ENCODE measurements around the gene TRIP4. TPM values are rescaled to one million over a fixed set of nuclear protein-coding genes. Genes with fewer than 3 reads are reported as not detected.

The TRIP4 gene
- total and polyA plus RNA-seq, 2 donors (not counting 1 experiment from before 2014, with no cell fraction given): 13.9 to 30.2 TPM

DNA sequence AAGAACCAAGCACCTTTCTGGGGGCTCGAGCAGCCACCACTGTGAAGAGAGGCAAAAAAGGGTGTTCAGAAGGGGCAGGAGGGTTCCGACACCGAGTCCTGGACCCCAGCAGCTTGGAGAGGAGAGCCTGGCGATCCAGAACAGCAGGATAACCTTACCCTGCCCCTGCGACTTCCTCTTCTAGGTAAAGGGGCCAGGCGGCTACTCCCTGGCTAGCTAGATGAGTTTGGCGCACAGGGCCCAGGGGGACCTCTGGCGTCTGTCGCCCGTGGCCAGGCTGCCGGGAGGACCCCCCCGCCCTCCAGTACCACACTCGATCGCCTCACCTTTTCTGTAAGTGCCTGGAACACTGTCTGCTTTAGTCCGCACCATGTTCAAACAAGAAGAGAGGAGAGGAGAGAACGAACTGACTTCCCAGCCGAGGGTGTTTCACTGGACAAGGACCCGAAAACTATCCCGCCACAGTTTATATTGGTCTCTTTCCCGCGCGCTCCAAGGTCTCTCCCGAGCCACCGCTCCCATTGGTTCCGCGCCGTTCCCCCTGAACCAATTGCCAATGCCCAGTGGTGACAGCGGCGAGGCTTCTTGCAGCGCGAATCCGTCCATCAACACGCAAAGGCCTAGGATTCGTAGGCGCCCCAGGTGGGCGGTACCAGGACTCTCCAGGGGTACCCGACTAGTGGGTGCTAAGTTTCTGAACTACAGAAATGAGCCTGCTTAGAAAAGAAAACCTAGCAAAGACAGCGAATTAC is 6.5 kb upstream of the TRIP4 start, which contains the start of gene PCLAF:
Gene PCLAF, minus strand, starts transcription at position 442 of the 752 bp plus-strand sequence. Its CDS starts 70 bp downstream, at position 372.
- Histone ChIP-seq H3K4me1 (ENCODE audit: control insufficient read depth, extremely low read depth, insufficient read depth, low read length) (peaks cover 3% of the 10 kb centered on the region), H2AFZ (ENCODE audit: low read length) (peak within 1 kb of the TSS; percentile 50), H3K4me3 (replicated peaks in 1 of 4; ENCODE audit: control extremely low read depth in 1 of 4, insufficient read depth in 1 of 4, low read depth in 3 of 4, low read length in 4 of 4) (peak within 1 kb of the TSS; percentile 55 to 67 (median 60)), H4K20me1 (ENCODE audit: control insufficient read depth, extremely low read depth, insufficient read depth, low read length) (no peaks in the 10 kb centered on the region), H3K36me3 (ENCODE audit: control insufficient read depth, insufficient read depth, low read length) (no peaks in the 10 kb centered on the region), H3K79me2 (ENCODE audit: control insufficient read depth, insufficient read depth, low read length) (peaks cover 19% of the 10 kb centered on the region), H3K27ac (ENCODE audit: insufficient read depth, low read length) (peak within 1 kb of the TSS; percentile 55), H3K9ac (ENCODE audit: insufficient read depth, low read length) (peak within 1 kb of the TSS; percentile 41), H3K27me3 (ENCODE audit: control insufficient read depth, insufficient read depth, low read length) (no peaks in the 10 kb centered on the region), H3K4me2 (ENCODE audit: extremely low read depth, insufficient read depth, low read length) (peak within 1 kb of the TSS; percentile 68), H3K9me3 (ENCODE audit: control insufficient read depth, insufficient read depth, low read depth, low read length) (no peaks in the 10 kb centered on the region)
- DNase-seq (ENCODE audit: low read depth in 2 of 2): peak; percentile 93 to 95
- no peak for TF ChIP-seq EZH2 (IDR thresholded peaks at IDR 0.05; ENCODE audit: low read length, missing control alignments)
- TF ChIP-seq, protein P1, sequence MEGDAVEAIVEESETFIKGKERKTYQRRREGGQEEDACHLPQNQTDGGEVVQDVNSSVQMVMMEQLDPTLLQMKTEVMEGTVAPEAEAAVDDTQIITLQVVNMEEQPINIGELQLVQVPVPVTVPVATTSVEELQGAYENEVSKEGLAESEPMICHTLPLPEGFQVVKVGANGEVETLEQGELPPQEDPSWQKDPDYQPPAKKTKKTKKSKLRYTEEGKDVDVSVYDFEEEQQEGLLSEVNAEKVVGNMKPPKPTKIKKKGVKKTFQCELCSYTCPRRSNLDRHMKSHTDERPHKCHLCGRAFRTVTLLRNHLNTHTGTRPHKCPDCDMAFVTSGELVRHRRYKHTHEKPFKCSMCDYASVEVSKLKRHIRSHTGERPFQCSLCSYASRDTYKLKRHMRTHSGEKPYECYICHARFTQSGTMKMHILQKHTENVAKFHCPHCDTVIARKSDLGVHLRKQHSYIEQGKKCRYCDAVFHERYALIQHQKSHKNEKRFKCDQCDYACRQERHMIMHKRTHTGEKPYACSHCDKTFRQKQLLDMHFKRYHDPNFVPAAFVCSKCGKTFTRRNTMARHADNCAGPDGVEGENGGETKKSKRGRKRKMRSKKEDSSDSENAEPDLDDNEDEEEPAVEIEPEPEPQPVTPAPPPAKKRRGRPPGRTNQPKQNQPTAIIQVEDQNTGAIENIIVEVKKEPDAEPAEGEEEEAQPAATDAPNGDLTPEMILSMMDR (conservative IDR thresholded peaks at IDR 0.05 in 1 of 2, IDR thresholded peaks at IDR 0.05 in 1 of 2; ENCODE audit: low read depth in 1 of 2, low read length in 2 of 2): no peak

DNA sequence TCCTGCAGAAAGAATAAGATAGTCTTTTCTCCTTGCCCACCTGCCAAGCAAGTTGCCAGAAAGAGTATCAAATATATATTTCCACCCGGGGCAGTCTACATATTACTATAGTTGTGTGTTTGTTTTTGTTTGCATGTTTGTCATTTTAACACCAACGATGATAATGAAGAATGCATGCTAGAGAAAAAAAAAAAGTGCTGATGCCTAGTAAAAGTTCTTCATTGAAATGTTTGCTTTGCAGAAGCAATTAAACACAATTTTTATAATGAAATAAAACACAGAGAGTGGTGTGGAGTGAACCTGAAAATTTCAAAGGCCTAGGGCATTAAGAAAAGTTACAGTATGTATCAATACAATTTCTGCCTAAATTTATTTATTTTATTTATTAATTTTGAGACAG is 3.9 kb upstream of the TRIP4 start:
- no peak overlapping the region for H3K9ac ChIP-seq (ENCODE audit: insufficient read depth, low read length)
- H2AFZ ChIP-seq (ENCODE audit: low read length): no peak overlapping the region
- no peaks in the 10 kb centered on the region for H3K36me3 ChIP-seq (ENCODE audit: control insufficient read depth, insufficient read depth, low read length)
- no peaks in the 10 kb centered on the region for H4K20me1 ChIP-seq (ENCODE audit: control insufficient read depth, extremely low read depth, insufficient read depth, low read length)
- no peak overlapping the region for H3K4me2 ChIP-seq (ENCODE audit: extremely low read depth, insufficient read depth, low read length)
- no peaks in the 10 kb centered on the region for H3K9me3 ChIP-seq (ENCODE audit: control insufficient read depth, insufficient read depth, low read depth, low read length)
- H3K4me3 ChIP-seq (replicated peaks in 1 of 4; ENCODE audit: control extremely low read depth in 1 of 4, insufficient read depth in 1 of 4, low read depth in 3 of 4, low read length in 4 of 4): no peak overlapping the region
- H3K79me2 ChIP-seq (ENCODE audit: control insufficient read depth, insufficient read depth, low read length): peaks cover 30% of the 10 kb centered on the region
- DNase-seq (ENCODE audit: low read depth in 2 of 2): no peak
- TF ChIP-seq EZH2 (IDR thresholded peaks at IDR 0.05; ENCODE audit: low read length, missing control alignments): no peak
- TF ChIP-seq, protein P1 (conservative IDR thresholded peaks at IDR 0.05 in 1 of 2, IDR thresholded peaks at IDR 0.05 in 1 of 2; ENCODE audit: low read depth in 1 of 2, low read length in 2 of 2): no peak
- no peak overlapping the region for H3K27ac ChIP-seq (ENCODE audit: insufficient read depth, low read length)
- H3K4me1 ChIP-seq (ENCODE audit: control insufficient read depth, extremely low read depth, insufficient read depth, low read length): peaks cover 3% of the 10 kb centered on the region
- no peaks in the 10 kb centered on the region for H3K27me3 ChIP-seq (ENCODE audit: control insufficient read depth, insufficient read depth, low read length)

DNA sequence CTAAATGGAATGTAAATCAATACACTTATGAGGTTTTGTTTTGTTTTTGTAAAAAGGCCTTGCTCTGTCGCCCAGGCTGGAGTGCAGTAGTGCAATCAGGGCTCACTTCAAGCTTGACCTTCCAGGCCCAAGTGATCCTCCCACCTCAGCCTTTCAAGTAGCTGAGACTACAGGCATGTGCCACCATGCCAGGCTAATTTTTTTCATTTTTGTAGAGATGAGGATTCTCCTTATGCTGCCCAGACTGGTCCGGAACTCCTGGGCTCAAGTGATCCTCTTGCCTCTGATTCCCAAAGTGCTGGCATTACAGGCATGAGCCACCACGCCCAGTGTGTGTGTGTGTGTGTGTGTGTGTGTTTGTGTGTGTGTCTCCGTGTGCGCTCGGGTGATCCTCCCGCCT is 1.3 kb upstream of the TRIP4 start:
- Histone ChIP-seq H3K79me2 (ENCODE audit: control insufficient read depth, insufficient read depth, low read length) (peaks cover 22% of the 10 kb centered on the region), H3K4me3 (replicated peaks in 1 of 4; ENCODE audit: control extremely low read depth in 1 of 4, insufficient read depth in 1 of 4, low read depth in 3 of 4, low read length in 4 of 4) (no peak overlapping the region), H4K20me1 (ENCODE audit: control insufficient read depth, extremely low read depth, insufficient read depth, low read length) (no peaks in the 10 kb centered on the region), H3K27me3 (ENCODE audit: control insufficient read depth, insufficient read depth, low read length) (no peaks in the 10 kb centered on the region), H3K36me3 (ENCODE audit: control insufficient read depth, insufficient read depth, low read length) (no peaks in the 10 kb centered on the region), H3K4me1 (ENCODE audit: control insufficient read depth, extremely low read depth, insufficient read depth, low read length) (no peaks in the 10 kb centered on the region), H3K4me2 (ENCODE audit: extremely low read depth, insufficient read depth, low read length) (no peak overlapping the region), H2AFZ (ENCODE audit: low read length) (no peak overlapping the region), H3K27ac (ENCODE audit: insufficient read depth, low read length) (no peak overlapping the region), H3K9me3 (ENCODE audit: control insufficient read depth, insufficient read depth, low read depth, low read length) (no peaks in the 10 kb centered on the region), H3K9ac (ENCODE audit: insufficient read depth, low read length) (no peak overlapping the region)
- DNase-seq (ENCODE audit: low read depth in 2 of 2): no peak
- TF ChIP-seq, protein P1 (conservative IDR thresholded peaks at IDR 0.05 in 1 of 2, IDR thresholded peaks at IDR 0.05 in 1 of 2; ENCODE audit: low read depth in 1 of 2, low read length in 2 of 2): no peak
- no peak for TF ChIP-seq EZH2 (IDR thresholded peaks at IDR 0.05; ENCODE audit: low read length, missing control alignments)

Data from fibroblast of lung (primary cell).